GM10248 (cell line): ENCODE measurements around the gene GORAB.

Experiments
- CTCF ChIA-PET: fragments of 300-600 bp; sonication (Branson Sonifier 250); formaldehyde crosslinking; extraction: SDS; loops from one replicate; lab custom pipeline; 2021; ENCODE audit warnings: antibody characterized with exemption; lab: Yijun Ruan, JAX
- POLR2A ChIA-PET: fragments of 350-650 bp; sonication (Branson Sonifier 250); formaldehyde crosslinking; extraction: SDS; loops from one replicate; lab custom pipeline; 2020; ENCODE audit warnings: antibody characterized with exemption; lab: Yijun Ruan, JAX
- DNase-seq: peaks from one replicate; pipeline ENCODE4 v3.0.0; 2012; ENCODE audit errors: extremely low spot score
- TF ChIP-seq, protein P1 (sequence below): IDR thresholded peaks from 2 replicates; pipeline ENCODE4 v1.5.1; 2012; ENCODE audit warnings: mild to moderate bottlenecking, low read depth; ENCODE audit errors: extremely low read depth, missing control alignments, control extremely low read depth

GORAB gene

GRCh38 chr1:170601866-170602265, 69.9 kb downstream of the GORAB start:
- ChIA-PET POLR2A (no interaction called here), CTCF (no interaction called here)
- no peak for DNase-seq
- TF ChIP-seq, protein P1, sequence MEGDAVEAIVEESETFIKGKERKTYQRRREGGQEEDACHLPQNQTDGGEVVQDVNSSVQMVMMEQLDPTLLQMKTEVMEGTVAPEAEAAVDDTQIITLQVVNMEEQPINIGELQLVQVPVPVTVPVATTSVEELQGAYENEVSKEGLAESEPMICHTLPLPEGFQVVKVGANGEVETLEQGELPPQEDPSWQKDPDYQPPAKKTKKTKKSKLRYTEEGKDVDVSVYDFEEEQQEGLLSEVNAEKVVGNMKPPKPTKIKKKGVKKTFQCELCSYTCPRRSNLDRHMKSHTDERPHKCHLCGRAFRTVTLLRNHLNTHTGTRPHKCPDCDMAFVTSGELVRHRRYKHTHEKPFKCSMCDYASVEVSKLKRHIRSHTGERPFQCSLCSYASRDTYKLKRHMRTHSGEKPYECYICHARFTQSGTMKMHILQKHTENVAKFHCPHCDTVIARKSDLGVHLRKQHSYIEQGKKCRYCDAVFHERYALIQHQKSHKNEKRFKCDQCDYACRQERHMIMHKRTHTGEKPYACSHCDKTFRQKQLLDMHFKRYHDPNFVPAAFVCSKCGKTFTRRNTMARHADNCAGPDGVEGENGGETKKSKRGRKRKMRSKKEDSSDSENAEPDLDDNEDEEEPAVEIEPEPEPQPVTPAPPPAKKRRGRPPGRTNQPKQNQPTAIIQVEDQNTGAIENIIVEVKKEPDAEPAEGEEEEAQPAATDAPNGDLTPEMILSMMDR = no peak
